Lower leg skin (tissue), 3 donors: Measurements from ENCODE around the gene ST3GAL5.

Experiments
- POLR2A ChIP-seq, 2 donors: fragments of 450-650 bp; IDR thresholded peaks; one replicate each; pipeline ENCODE4 v1.6.1; 2016 to 2017; ENCODE audit warnings: antibody characterized with exemption in 2 of 2, mild to moderate bottlenecking in 1 of 2, moderate library complexity in 1 of 2
- TF ChIP-seq, protein P1 (sequence below), 3 donors: fragments of 450-650 bp; IDR thresholded peaks; one replicate each; pipeline ENCODE4 v1.5.1; 2016; ENCODE audit warnings: antibody characterized with exemption in 3 of 3, mild to moderate bottlenecking in 3 of 3, moderate library complexity in 2 of 3

GRCh38 chr2:85794038-85794441 is 94.8 kb downstream of the ST3GAL5 start:
- TF ChIP-seq, protein P1, sequence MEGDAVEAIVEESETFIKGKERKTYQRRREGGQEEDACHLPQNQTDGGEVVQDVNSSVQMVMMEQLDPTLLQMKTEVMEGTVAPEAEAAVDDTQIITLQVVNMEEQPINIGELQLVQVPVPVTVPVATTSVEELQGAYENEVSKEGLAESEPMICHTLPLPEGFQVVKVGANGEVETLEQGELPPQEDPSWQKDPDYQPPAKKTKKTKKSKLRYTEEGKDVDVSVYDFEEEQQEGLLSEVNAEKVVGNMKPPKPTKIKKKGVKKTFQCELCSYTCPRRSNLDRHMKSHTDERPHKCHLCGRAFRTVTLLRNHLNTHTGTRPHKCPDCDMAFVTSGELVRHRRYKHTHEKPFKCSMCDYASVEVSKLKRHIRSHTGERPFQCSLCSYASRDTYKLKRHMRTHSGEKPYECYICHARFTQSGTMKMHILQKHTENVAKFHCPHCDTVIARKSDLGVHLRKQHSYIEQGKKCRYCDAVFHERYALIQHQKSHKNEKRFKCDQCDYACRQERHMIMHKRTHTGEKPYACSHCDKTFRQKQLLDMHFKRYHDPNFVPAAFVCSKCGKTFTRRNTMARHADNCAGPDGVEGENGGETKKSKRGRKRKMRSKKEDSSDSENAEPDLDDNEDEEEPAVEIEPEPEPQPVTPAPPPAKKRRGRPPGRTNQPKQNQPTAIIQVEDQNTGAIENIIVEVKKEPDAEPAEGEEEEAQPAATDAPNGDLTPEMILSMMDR (IDR thresholded peaks at IDR 0.05), result no peak
- no peak for TF ChIP-seq POLR2A (IDR thresholded peaks at IDR 0.05)
